Stimulated activated CD4-positive, alpha-beta T cell treated with anti-CD3 and anti-CD28 coated beads, TNF-alpha, amount 100 ng/mL, for 48 hours (primary cell): ENCODE data around the gene CCR5AS.
"Not testable (repeated sequence)": the region's sequence is repeated elsewhere in the genome, so short reads cannot be mapped to it uniquely, and the experiment has no call there.

ENCODE experiments used
- DNase-seq, 3 donors: peaks; one replicate each; pipeline ENCODE4 v3.0.0-alpha.2; 2020; ENCODE audit warnings: low read depth in 3 of 3

Gene CCR5AS

DNA sequence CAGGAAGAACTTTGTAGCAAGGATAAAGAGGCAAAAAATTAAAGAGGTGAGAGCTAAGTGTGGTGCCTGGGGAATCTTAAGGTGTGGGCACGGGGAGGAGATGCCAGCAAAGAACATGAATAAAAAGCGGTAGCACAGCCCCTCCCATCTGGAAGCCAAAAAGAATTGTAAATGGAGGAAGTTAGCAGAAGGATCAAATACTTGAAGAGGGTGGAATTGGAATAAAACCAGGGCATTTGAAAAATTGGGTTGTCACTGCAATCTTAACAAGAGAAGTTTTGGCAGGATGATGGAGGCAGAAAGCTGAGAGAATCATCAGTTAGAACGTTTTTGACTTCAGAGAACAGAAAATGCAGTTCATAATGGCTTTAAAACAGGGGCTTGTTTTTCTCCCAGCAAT is 50.6 kb downstream of the CCR5AS start:
- no peak for DNase-seq

DNA sequence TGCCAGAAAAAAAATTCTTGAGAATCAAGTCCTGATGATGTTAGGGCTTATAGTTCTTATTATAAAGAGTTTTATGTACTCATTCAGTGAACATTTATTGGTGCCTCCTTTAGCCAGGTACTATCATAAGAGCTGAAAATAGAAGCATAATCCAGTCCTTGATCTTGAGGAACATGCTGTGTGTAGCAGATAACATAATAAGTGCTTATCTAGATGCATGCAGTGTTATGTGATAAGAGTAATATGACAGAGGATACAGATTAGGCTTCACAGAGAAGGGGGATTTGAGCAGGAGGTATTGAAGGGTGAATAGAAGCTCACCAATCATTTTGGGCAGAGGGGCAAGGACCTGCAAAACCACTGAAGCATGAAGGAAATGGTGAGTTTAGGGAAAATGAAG is 51.9 kb downstream of the CCR5AS start:
- no peak for DNase-seq

DNA sequence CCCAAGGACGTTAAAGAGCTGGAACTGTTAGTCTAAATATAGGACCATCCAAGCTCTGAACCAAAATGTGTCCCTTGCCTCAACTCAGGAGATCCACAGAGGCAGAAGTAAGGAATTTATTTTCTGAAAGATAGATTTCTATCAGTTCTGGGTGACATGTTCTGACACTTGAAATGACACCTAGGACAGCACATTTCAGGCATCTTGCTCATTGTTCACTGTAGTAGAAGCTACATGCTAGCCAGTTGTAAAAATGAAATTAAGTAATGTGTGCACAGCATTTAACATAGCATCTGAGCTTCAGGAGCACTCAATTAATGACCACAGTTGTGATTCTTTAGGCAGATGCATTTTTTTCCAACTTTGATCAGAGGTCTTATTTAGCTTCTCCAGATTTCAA is 52.4 kb downstream of the CCR5AS start:
- no peak for DNase-seq

- DNase-seq, result peak in 1 of 3 donors; percentile 26
Observed at GRCh38 chr3:46353647-46354410, 53.0 kb downstream of the CCR5AS start, which contains the start of gene CCR2. TSS of gene CCR2 (plus strand) at chr3:46354111. CDS start at chr3:46357528, 3,417 bp downstream.

DNA sequence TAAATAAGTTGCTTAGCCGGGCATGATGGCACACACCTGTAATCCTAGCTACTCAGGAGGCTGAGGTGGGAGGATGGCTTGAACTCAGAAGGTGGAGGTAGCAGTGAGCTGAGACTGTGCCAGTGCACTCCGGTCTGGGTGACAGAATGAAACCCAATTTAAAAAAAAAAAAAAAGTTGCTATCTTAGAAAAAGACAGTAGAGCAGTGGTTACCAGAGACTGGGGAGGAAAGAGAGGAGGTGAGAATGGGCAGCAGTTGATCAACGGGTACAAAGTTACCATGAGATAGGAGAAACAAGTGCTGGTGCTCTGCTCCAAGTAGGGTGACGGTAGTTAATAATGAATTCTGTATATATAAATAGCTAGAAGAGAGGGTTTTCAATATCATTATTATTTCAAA is 53.8 kb downstream of the CCR5AS start:
- DNase-seq, result no peak

GRCh38 chr3:46351646-46352045 is 55.2 kb downstream of the CCR5AS start:
- DNase-seq, result no peak

GRCh38 chr3:46350262-46350565 is 56.7 kb downstream of the CCR5AS start:
- no peak for DNase-seq

- no peak for DNase-seq
Observed at GRCh38 chr3:46349484-46350261, 57.2 kb downstream of the CCR5AS start.

- DNase-seq, result no peak
Observed at GRCh38 chr3:46348823-46349482, 57.9 kb downstream of the CCR5AS start.

GRCh38 chr3:46344476-46344875 is 62.4 kb downstream of the CCR5AS start:
- no peak for DNase-seq

GRCh38 chr3:46338840-46339239 is 68.0 kb downstream of the CCR5AS start:
- no peak for DNase-seq

GRCh38 chr3:46337911-46338310 is 69.0 kb downstream of the CCR5AS start:
- DNase-seq, result no peak

DNA sequence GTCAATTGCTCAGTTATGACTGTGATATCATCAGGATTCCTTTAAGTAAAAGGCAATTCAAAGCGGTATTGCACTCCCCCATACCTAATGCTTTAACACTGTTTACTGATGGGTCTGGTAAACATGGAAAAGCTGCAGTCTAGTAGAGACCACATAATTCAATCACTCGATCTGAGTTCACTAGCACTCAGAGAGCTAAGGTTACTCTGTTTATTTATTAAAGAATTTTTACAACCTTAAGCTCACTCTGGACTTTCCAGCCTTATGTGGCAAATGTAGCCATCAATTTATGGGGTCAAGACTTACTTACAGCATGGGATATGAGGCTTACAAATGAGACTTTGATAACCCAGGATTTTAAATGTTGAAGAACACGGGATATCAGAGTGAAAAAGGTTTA is 71.3 kb downstream of the CCR5AS start:
- DNase-seq, result no peak

GRCh38 chr3:46334741-46335478 is 72.0 kb downstream of the CCR5AS start:
- no peak for DNase-seq

DNA sequence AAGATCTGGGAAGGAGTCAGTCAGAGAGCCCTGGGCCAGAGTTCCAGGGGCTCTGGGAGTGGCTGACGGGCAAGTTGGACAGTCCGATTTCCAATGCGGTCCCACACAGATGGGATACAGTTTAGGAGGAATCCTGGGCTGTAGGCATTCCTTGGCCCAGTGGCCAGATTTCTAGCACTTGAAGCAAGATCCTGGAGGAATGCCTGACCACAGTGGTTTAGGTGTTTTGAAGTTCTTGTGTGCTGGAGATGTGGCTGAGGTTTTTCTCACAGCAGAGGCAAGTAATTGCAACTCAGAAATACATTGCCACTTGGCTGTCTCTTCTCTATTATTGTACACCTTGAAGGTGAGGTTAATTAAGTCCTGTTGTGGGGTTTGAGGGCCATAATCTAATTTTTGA is 76.2 kb downstream of the CCR5AS start:
- DNase-seq, result not testable (repeated sequence)

DNA sequence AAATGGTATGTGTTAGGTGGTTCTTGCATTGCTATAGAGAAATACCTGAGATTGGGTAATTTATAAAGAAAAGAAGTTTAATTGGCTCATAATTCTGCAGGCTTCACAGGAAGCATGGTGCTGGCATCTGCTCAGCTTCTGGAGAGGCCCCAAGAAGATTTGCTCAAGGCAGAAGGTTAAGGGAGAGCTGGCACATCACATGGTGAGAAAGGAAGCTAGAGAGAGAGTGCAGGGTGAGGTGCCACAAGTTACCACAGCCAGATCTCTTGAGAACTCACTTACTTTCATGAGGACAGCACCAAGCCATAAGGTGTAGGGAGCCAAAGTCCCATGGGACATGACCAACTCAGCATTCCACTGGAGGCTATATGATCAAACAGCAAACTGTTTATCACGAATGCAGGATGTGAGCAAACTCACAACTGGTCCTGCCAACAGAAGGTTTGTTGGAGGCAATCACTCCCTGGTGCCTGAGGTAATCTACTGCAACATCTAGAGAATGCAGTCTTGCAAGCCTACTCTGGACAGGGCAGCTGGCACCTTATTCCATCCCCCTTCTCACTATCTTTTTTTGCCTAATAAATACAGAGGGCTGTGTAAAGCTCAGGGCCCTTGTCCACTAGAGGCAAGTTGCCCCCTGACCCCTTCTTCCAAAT is 81.1 kb downstream of the CCR5AS start:
- DNase-seq, result no peak

DNA sequence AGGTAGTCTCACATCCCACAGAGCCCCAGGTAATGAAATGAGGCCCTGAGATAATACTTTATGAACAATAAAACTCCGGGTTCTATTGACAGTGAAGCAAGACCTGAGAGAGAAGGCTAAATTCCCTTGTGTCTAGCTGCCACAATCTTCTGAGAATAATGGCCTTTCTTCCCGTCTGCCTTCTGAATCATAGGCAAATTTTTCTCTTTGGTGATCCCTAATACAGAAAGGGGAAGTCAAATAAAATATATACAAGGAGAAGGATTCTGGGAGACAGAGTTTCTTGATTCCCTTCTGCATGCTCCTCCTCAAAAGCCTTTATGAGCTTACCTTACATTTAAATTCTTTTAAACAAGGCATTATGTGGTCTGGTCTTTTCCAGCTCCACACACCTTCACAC is 82.8 kb downstream of the CCR5AS start:
- no peak for DNase-seq

GRCh38 chr3:46321461-46322104 is 85.3 kb downstream of the CCR5AS start:
- DNase-seq, result no peak

DNA sequence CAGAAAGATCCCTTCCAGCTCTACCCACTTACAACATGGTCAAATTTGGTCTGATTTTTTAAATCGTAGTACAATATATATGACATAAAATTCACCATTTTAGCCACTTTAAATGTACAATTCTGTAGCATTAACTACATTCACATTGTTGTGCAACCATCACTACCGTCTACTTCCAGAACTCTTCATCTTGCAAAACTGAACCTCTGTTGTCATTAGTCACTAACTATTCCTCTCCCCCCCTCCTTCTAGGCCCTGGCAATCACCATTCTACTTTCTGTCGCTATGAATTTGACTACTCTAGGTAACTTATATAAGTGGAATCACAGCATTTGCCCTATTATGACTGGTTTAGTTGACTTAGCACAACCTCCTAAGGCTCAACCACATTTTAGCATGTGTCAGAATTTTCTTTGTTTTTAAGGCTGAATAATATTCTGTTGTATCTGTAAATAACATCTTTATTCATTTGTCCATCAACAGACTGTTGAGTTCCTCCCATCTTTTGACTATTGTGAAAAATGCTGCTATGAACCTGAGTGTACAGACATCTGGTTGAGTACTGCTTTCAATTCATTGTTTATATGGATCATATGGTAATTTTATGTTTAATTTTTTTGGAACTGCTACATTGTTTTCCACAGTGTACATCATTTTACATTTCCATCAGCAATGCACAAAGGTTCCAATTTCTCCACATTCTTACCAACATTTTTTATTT is 88.5 kb downstream of the CCR5AS start:
- DNase-seq, result no peak

DNA sequence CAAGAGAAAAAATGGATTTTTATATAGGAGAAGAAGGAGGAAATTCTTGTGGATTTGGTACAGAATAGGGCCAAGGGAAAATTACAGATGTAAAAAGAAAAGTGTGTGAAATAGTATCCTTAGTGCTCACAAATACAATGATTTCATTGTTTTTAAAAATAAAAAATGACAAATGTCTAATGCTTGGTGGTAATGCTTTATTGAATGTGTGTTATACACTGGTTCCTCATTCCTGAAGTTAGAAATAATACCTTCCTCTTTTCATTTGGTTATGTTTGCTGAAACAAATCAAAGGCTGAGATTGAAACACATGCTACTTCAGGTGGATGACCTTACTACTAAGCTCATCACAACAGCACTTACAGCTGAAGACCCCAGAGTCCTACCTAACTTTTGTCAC is 90.7 kb downstream of the CCR5AS start:
- no peak for DNase-seq
